GM19043 (cell line): ENCODE measurements around the gene TAOK1.
"Not testable (repeated sequence)": the region's sequence is repeated elsewhere in the genome, so short reads cannot be mapped to it uniquely, and the experiment has no call there.

Source experiments
- ATAC-seq: cut with Tn5 transposase; IDR thresholded peaks from one replicate; pipeline ENCODE4 v1.9.1; 2021; ENCODE audit warnings: low read depth; ENCODE audit not compliant: unreplicated experiment

The TAOK1 gene

DNA sequence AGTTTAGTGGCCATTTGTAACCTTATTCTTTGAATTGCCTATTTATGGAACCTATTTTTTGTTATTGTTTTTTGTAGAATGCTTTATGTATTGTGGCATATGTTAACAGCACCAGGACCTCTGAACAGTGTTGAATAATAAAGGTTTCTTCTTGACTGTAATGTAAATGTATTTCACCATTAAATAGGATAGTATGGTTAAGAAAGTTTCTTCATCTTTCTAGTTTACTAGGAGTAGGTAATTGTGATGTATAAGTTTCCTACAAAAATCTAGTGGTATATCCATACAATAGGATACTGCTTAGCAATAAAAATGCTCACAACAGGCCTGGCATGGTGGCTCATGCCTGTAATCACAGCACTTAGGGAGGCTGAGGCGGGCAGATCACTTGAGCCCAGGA is 52.3 kb downstream of the TAOK1 start:
- no peak for ATAC-seq

DNA sequence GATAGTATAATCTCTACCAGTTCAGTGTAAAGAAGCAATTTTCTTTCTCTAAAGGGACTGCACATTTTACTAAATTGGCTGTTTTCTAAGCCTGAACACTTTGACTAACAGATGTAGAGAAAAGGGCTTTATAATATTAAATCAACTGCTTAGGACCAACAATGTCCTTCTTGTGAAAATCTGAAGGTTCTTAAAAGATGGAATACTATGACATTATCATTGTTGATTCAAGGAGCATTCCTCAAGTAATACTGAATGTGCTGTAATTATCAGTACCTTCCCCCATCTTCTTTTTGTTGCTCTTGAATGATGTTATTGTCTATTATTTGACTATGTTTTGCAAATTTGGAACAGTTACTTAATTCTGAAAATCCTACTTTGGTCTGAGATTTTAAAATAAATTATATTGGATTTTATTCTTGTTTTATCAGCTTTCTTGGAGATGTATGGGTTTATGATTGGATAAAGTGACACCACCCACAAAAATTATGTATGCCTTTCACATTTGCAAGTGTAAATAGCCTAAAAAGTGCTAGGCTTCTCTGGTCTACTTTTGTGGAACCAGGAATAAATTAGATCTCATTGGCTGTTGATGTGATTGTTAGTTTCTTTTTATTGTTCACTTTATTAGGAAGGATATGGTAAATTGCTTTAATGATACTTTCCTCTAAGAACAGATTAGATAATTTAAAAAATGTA is 53.0 kb downstream of the TAOK1 start:
- ATAC-seq, result no peak

DNA sequence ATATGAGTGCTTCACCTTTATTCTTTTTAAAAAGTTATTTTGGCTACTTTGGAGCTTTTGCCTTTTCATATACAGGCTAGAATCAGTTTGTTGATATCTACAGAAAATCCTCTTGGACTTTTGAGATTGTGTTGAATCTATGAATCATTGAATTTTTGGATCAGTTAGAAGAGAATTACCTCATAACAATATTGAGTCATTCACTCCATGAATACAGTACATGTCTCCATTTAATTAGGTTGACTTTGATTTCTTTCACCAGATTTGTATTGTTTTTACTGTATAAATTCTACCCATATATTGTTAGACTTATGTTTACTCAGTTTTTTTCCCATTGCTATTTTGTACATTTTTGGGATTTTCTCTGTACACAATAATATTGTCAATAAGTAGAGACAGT is 54.4 kb downstream of the TAOK1 start:
- no peak for ATAC-seq

DNA sequence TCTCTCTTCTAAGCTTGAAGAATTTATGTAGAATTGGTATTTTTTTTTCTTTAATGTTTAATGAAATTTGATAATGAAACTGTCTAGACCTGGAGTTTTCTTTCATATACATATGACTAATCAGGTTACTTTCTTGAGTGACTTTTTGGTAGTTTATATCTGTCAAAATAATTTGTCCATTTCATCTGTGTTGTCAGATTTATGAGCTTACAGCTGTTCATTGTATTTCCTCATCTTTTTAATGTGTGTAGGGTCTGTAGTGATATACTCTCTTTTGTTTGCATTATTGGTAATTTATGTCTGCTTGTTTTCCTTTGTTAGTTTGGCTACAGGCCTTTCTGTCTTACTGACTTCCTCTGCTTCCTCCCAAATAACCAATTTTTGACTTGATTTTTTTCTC is 55.7 kb downstream of the TAOK1 start:
- no peak for ATAC-seq

DNA sequence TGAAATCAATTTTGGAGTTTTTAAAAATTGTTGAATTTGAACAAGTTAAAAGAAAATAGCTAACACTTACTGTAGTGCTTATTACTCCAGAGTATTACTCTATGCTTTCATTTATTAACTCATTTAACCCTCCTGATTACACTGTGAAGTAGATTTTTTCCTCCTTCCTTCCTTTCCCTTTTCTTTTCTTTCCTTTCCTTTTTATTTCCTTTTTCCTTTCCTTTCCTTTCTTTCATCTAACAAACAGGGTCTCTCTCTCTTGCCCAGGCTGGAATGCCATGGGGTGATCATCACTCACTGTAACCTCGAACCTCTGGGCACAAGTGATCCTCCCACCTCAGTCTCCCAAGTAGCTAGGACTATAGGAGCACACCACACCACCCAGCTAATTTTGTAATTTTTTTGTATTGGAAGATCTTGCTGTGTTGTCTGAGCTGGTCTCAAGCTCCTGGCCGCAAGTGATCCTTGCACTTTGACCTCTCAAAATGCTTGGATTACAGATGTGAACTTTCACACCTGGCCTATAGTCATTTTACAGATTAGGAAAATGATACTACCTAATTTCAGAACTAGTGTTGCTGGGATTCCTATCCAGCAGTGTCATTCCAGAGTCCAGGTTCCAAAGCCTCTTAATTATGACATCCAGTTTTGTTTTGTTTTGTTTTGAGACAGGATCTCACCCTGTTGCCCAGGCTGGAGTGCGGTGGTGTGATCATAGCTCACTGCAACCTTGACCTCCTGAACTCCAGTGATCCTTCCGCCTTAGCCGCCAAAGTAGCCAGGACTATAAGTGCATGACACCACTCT is 59.9 kb downstream of the TAOK1 start:
- no peak for ATAC-seq

DNA sequence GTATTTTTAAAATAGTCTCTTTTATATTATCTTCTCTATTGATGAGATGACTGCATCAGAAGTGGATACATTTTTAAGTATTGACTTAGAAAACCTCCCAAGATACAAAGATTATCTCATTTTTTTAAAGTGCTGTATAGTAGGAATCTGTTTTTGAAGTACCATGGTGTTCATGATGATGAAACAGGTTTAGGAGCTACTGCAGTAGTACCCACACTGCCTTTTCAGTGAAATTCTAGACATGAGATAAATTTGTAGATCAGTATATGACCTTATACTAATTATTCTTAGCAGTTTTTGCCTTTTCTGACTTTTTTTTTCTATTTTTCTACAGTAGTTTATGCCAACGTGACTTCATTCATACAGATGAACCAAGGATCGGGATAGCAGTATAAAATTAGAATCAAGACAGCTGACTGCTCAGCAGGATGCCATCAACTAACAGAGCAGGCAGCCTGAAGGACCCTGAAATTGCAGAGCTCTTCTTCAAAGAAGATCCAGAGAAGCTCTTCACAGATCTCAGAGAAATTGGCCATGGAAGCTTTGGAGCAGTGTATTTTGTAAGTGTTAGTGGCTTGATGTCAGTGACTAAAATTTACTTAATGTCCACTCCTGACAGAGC is 61.1 kb downstream of the TAOK1 start:
- ATAC-seq, result no peak

DNA sequence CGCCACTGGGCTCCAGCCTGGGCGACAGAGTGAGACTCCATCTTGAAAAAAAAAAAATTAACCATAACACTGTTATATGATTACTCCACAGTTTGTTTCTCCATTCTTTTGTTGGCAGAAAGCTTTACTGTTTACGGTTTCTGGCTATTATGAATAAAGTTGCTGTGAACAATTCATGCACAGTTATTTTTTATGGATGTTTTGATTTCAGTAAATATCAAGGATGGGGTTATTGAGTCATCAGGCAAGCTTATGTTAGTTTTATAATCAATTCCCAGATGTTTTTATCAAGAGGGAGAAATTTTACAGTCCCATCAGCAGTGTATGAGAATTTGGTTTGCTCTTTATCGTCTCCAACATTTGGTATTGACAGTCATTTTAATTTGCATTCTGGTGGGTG is 67.9 kb downstream of the TAOK1 start:
- ATAC-seq, result no peak

DNA sequence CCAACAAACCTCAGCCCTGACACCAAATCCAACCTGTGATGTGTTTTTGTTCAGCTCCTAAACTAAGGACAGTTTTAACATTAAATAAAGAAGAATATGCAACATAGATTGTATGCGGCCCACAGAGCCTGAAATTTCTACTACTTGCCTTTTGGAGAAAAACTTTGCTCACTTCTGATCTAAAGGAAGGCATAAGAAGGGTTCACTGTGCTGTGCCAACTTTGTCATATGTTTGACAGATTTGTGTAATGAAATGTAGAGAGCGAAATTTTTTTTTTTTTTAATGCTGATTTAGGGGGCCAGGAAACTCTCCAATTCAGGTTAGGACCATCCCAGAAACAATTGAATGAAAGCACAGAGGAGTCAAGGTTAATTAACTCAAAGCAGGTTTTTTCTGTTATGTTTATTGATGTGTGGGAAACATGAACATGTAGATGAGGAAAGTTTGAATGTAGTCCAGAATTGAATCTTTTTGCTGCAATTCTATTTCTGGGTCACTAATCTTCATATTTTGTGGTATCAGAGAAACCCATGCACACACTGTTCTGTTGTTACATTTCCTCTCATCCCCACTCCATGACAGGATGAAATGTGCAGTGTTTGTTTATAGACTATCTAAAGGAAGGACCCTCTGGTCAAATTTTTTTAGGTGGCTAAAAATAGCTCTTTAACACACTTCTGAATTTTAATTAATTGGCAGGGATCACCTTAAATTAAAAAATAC is 71.5 kb downstream of the TAOK1 start:
- no peak for ATAC-seq

DNA sequence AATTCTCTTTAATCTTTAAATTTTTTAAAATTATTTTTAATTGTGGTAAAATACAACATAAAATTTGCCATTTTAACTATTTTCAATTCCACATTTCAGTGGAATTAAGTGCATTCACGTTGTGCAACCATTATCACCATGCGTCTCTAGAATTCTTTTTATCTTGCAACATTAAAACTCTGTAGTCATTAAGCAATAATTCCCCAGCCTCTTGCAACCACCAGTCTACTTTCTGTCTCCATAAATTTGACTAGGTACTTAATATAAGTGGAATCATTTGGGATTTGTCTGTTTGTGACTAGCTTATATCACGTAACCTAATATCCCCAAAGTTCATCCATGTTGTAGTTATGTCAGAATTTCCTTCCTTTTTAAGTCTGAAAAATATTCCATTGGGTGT is 79.1 kb downstream of the TAOK1 start:
- ATAC-seq, result no peak

DNA sequence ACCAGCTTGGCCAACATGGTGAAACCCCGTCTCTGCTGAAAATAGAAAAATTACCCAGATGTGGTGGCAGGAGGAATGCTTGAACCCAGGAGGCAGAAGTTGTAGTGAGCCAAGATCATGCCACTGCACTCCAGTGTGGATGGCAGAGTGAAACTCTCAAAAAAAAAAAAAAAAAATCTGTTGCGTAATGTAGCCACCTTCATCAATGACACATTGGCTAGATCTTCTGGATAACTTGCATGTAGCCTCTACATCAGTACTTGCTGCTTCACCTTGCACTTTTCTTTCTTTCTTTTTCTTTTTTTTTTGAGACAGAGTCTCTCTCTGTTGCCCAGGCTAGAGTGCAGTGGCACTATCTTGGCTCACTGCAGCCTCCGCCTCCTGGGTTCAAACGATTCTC is 83.3 kb downstream of the TAOK1 start:
- not testable (repeated sequence) for ATAC-seq

DNA sequence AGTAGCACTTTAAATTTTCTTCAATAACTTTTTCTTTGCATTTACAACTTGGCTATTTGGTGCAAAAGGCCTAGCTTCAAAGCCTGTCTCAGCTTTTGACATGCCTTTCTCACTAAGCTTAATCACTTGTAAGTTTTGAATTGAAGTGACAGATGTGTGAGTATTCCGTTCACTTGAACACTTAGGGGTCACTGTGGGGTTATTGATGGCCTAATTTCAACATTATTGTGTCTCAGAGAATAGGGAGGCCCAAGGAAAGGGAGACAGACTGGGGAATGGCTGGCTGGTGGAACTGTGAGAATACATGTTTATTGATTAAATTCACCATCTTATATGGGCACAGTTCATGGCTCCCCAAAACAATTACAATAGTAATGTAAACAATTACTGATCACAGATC is 84.1 kb downstream of the TAOK1 start:
- ATAC-seq, result no peak

DNA sequence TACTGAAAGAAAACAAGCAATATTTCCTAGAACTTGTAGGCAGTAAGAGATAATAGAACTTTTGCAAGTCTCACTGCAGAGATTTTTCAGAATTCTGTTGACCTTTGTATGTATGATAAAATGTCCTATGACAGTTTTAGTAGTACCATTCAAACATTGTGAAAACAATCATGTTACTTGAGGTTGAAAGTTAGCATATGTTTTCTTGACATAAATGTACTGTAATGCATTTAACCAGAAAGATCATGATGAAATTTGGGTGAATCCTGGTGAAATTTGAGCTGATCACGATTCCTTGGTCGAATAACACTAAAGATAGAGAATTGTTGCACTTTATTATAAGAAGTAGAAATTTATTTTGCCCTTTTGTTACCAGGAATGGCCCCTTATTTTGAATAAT is 85.7 kb downstream of the TAOK1 start:
- no peak for ATAC-seq

DNA sequence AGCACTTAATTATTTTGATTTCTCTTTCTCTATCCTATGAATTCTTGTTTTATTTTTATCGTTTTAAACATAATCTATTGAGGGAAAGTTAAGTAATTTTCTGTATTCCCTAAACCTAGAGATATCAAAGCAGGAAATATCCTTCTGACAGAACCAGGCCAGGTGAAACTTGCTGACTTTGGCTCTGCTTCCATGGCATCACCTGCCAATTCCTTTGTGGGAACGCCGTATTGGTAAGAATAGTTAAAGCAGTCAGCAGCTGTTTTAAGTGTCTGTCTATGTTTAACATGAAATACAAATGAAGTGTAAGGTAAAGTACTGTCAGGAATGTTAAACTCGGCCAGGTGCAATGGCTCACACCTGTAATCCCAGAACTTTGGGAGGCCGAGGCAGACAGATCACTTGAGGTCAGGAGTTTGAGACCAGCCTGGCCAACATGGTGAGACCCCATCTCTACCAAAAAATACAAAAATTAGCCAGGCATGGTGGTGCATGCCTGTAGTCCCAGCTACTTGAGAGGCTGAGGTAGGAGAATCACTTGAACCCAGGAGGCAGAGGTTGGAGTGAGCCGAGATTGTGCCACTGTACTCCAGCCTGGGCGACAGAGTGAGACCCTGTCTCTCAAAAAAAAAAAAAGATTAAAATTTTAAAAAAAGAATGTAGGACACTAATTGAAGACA is 90.2 kb downstream of the TAOK1 start:
- ATAC-seq, result not testable (repeated sequence)

DNA sequence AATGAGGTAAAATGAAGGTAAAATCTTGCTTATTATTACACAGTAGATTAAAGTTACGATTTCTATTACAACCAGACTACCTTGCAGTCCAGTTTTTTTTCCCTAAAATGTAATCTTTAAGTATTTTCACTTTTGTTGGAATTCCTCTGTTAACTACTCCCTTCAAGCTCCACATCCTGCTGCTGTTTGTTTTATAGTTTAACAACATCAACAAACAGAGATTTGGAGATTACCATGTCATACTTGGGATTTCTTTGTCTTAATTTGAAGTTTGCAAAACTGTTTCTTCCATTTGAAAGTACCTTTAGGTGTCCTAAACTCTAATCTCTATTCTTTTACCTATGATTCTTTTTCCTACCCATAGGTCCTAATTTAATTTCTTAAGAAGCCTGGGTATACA is 93.3 kb downstream of the TAOK1 start:
- no peak for ATAC-seq

DNA sequence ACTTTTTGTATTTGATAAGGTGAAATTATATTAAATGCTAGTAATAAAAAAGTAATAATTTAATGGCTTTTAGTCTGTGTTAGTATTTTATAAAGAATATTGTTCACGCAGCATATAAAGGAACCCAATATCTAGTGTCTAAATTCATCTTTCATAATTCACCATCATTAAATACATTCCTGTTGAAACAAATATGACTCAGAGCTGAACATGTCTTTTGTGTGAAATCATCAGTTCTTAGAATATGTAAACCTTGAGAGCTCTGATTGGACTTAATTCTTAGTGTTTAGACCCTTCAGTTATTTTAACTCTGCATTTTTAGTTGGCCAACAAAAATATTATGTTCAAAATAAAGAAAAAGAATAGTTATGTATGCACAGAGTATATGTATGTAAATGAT is 104.8 kb downstream of the TAOK1 start:
- ATAC-seq, result no peak

DNA sequence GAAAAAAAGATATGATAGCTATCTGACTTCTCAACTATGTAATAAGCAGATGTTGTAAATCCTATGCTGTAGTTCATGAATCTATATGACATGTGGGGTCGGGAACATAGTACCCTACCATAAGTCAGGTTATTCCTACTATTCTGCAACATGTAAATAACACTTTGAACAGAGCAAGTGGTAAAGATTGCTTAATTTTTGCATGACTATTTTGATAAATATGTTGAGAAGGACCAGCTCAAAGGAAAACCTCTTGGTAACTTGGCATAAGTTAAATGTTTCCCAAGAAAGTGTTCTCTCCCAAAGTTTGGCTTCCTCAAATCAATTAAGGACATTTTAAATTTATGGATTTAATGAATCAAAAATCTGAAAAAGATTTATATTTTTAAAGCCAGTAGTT is 114.5 kb downstream of the TAOK1 start:
- ATAC-seq, result no peak

DNA sequence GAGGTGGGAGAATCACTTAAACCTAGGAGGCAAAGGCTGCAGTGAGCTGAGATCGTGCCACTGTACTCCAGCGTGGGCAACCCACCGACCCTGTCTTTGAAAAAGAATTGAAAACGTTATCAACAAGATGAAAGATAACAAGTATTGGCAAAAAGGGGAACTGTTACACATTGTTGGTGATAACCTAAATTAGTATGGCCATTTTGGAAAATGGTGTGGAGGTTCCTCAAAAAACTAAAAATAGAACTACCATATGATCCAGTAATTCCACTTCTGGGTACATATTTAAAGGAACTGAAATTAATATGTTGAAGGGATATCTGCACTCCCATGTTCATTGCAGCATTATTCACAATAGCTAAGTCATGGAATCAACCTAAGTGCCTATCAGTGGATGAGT is 115.7 kb downstream of the TAOK1 start:
- no peak for ATAC-seq

DNA sequence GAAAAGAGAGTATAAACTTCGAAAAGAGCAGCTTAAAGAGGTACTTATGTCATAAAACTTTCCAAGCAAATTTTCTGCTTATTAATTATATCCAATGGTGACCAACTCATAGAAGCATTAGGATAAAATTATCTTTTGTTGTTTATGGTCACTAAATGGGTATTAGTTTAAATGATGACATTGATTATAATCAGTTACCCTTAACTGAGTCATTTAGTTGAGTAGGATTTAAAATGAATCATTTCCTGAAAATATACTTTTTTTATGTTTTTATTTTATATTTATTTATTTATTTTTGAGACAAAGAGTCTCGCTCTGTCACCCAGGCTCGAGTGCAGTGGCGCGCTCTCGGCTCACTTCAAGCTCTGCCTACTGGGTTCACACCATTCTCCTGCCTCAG is 120.8 kb downstream of the TAOK1 start:
- ATAC-seq, result no peak

DNA sequence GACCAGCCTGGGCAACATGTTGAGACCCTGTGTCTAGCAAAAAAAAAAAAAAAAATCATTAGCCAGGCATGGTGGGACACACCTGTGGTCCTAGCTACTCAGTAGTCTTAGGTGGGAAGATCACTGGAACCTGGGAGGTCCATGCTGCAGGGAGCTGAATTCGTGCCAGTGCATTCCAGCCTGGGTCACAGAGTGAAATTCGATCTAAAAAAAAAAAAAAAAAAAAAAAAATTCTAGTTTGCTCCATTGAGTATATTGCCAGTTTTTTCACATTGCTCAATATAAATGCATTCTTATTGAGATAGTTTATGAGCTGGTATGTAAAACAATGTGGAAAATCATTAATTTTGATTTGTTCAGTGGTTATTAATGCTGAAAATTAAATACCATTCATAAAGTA is 124.6 kb downstream of the TAOK1 start:
- ATAC-seq, result no peak

DNA sequence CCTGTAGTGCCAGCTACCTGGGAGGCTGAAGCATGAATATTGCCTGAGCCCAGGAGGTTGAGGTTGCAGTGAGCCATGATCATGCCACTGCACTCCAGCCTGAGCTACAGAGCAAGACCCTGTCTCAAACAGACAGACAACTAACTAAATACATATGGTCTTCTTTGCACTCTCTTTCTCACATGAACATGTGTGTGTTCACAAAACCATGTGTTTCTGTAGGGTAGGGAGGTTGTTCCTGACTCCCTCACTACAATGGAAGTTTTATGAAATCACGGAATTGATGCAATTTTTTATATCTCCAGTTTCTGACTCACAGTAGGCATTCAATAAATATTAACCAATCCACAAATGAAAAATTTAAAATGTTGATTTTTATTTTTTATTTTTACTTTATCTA is 128.2 kb downstream of the TAOK1 start:
- no peak for ATAC-seq

DNA sequence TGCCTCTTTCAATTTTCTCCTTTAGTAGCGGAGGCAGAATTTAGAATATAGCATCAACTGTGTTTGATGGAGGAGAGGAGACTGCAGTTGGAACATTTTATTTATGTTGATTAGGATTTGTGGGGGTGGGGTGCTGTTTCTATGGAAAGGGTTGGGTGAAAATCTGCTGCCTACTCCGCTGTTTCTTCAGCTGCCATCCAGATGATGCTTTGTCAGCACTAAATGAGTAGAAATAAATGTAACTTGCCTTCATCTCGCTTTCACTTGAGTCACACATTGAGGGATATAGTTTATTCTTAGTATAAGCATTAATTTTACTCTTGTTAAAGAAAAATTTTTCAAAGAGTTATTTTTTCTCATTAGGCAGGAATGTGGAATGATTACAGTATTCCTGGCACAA is 134.5 kb downstream of the TAOK1 start:
- ATAC-seq, result no peak
